ENCODE measurements around the gene CDC42EP5.

Gene CDC42EP5

GRCh38 chr19:54462047-54462654, 10.9 kb downstream of the CDC42EP5 start:
- Mint-ChIP-seq H3K27ac (peak overlapping the region; percentile 79), H3K36me3 (ENCODE audit: low read depth) (peaks cover 37% of the 10 kb centered on the region), H3K4me1 (ENCODE audit: low read depth) (peaks cover 11% of the 10 kb centered on the region), H3K9me3 (no peaks in the 10 kb centered on the region), H3K4me3 (peak overlapping the region; percentile 49), H3K27me3 (ENCODE audit: low read depth) (peaks cover 14% of the 10 kb centered on the region)
- DNase-seq (ENCODE audit: low spot score) = no peak

GRCh38 chr19:54461613-54462012, 11.5 kb downstream of the CDC42EP5 start:
- Mint-ChIP-seq H3K27me3 (ENCODE audit: low read depth) (peaks cover 12% of the 10 kb centered on the region), H3K27ac (peak overlapping the region; percentile 79), H3K4me3 (peak overlapping the region; percentile 49), H3K9me3 (no peaks in the 10 kb centered on the region), H3K4me1 (ENCODE audit: low read depth) (peaks cover 11% of the 10 kb centered on the region), H3K36me3 (ENCODE audit: low read depth) (peaks cover 37% of the 10 kb centered on the region)
- DNase-seq (ENCODE audit: low spot score) = no peak

- peaks cover 11% of the 10 kb centered on the region for H3K4me1 Mint-ChIP-seq (ENCODE audit: low read depth)
- H3K9me3 Mint-ChIP-seq = no peaks in the 10 kb centered on the region
- DNase-seq (ENCODE audit: low spot score) = no peak
- H3K4me3 Mint-ChIP-seq = peak overlapping the region; percentile 49
- peaks cover 39% of the 10 kb centered on the region for H3K36me3 Mint-ChIP-seq (ENCODE audit: low read depth)
- H3K27ac Mint-ChIP-seq = peak overlapping the region; percentile 79
- peaks cover 8% of the 10 kb centered on the region for H3K27me3 Mint-ChIP-seq (ENCODE audit: low read depth)
These were observed 11.9 kb downstream of the CDC42EP5 start for GRCh38 chr19:54461210-54461609.

DNA sequence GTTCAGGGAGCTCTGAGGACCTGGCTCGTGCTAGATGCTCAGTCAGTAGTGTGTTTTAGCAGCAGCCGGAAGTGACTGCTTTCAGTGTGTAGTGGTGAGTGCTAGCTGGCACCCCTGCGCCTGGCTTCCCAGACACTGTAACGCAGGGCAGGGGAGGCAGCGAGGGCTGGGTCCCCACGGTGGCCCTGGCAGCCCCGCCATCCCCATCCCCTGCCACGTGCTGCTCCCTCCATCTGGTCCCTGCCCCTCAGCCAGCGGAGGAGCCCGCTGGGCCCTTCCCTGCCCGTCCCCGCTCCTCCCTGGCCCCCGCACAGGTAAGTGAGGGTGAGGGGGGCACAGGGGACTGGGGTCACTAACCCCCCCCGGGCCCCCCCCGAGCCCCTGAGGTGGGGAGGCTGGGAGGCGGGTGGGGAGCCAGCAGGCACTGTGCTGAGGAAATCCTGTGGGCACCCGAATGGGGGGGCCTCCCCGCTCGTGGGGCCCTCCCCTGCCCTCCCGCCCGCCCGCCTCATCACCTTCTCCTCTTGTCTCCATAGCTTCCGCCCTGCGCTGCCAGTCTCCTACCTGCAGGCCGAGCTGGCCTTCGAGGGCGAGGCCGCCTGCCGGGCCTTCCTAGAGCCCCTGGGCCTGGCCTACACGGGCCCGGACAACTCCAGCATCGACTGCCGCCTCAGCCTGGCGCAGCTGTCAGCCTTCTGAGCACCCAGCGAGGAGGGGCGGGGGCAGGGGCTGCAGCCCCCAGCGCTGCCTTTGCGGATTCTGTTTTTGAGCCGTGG, 12.7 kb downstream of the CDC42EP5 start:
- peaks cover 11% of the 10 kb centered on the region for H3K4me1 Mint-ChIP-seq (ENCODE audit: low read depth)
- peaks cover 3% of the 10 kb centered on the region for H3K27me3 Mint-ChIP-seq (ENCODE audit: low read depth)
- no peak for DNase-seq (ENCODE audit: low spot score)
- peak overlapping the region; percentile 36 for H3K27ac Mint-ChIP-seq
- H3K4me3 Mint-ChIP-seq = no peak overlapping the region
- H3K9me3 Mint-ChIP-seq = no peaks in the 10 kb centered on the region
- peaks cover 45% of the 10 kb centered on the region for H3K36me3 Mint-ChIP-seq (ENCODE audit: low read depth)

DNA sequence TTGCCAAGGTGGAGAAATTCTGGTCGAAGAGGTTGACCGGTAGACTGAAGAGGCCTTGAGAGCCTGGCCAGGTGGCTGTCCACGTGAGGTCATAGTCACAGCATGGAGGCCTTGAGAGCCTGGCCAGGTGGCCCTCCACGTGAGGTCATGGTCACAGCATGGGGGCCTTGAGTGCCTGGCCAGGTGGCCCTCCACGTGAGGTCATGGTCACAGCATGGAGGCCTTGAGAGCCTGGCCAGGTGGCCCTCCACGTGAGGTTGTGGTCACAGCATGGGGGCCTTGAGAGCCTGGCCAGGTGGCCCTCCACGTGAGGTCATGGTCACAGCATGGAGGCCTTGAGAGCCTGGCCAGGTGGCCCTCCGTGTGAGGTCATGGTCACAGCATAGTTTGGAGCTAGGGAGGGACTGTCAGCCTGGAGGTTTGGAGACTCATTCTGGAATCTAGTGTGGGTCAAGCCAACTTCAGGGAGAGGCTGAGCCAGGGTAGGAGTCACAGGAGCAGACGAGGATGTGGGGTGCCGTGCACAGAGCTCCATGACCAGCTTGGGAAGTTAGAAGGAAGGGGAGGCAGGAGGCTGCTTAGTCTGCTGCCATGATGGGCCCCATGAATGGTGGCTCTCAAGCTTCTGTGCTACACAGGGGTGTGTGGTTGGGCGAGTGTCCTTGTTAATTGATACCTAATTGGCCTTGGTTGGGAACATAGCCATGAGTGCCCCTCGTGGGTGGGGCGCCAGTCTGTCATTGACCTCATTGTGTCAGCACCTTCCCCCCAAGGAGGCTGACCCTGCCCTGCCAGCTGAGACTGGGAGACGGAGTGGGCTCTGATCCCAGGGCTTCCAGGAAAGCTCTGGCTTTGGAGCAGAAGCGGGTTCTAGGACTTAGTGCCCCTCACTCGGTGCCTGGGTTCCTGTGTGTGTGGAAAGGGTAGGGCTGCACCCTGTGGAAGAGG, 13.5 kb downstream of the CDC42EP5 start:
- peaks cover 52% of the 10 kb centered on the region for H3K36me3 Mint-ChIP-seq (ENCODE audit: low read depth)

GRCh38 chr19:54458648-54459281, 14.3 kb downstream of the CDC42EP5 start:
- Mint-ChIP-seq H3K36me3 (ENCODE audit: low read depth) (peaks cover 53% of the 10 kb centered on the region), H3K4me1 (ENCODE audit: low read depth) (peaks cover 4% of the 10 kb centered on the region), H3K9me3 (no peaks in the 10 kb centered on the region), H3K27me3 (ENCODE audit: low read depth) (no peaks in the 10 kb centered on the region), H3K4me3 (no peak overlapping the region), H3K27ac (no peak overlapping the region)
- no peak for DNase-seq (ENCODE audit: low spot score)

More for the DNA sequence above, 13.5 kb downstream of the CDC42EP5 start:
- peaks cover 9% of the 10 kb centered on the region for H3K4me1 Mint-ChIP-seq (ENCODE audit: low read depth)
- no peaks in the 10 kb centered on the region for H3K27me3 Mint-ChIP-seq (ENCODE audit: low read depth)
- no peaks in the 10 kb centered on the region for H3K9me3 Mint-ChIP-seq
- no peak for DNase-seq (ENCODE audit: low spot score)
- no peak overlapping the region for H3K27ac Mint-ChIP-seq
- no peak overlapping the region for H3K4me3 Mint-ChIP-seq

DNA sequence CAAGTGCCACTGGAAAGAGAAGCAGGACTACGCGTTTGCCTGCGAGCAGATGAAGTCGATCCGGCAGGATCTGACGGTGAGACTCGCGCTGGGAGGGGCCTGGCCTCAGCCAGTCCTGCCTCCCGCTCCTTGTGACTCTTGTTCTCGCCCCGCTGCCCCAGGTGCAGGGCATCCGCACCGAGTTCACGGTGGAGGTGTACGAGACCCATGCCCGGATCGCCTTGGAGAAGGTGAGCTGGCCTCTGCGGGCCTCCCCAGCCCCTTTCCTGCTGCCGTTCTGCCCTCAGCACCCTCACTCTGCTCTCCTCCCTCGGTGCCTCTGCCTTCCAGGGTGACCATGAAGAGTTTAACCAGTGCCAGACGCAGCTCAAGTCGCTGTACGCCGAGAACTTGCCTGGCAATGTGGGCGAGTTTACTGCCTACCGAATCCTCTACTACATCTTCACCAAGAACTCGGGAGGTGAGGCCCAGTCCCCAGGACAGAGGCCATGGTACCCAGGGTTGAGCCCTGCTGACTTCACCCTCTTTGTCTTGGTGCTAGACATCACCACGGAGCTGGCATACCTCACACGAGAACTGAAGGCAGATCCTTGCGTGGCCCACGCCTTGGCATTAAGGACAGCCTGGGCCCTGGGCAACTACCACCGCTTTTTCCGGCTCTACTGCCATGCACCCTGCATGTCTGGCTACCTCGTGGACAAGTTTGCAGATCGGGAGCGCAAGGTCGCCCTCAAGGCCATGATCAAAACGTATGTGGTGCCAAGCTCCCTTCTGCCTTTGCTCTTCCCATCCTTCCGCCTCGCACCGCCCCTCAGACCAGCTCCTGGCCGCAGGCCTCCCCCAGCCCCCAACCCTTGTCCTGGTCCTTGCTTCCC, 15.1 kb downstream of the CDC42EP5 start:
- H3K27ac Mint-ChIP-seq = no peak overlapping the region
- no peak overlapping the region for H3K4me3 Mint-ChIP-seq
- no peaks in the 10 kb centered on the region for H3K27me3 Mint-ChIP-seq (ENCODE audit: low read depth)
- no peak for DNase-seq (ENCODE audit: low spot score)
- peaks cover 3% of the 10 kb centered on the region for H3K4me1 Mint-ChIP-seq (ENCODE audit: low read depth)
- no peaks in the 10 kb centered on the region for H3K9me3 Mint-ChIP-seq
- H3K36me3 Mint-ChIP-seq (ENCODE audit: low read depth) = peaks cover 59% of the 10 kb centered on the region

GRCh38 chr19:54456423-54457373, 16.4 kb downstream of the CDC42EP5 start:
- no peaks in the 10 kb centered on the region for H3K9me3 Mint-ChIP-seq
- no peak overlapping the region for H3K27ac Mint-ChIP-seq
- no peaks in the 10 kb centered on the region for H3K27me3 Mint-ChIP-seq (ENCODE audit: low read depth)
- H3K4me3 Mint-ChIP-seq = no peak overlapping the region
- peaks cover under 1% of the 10 kb centered on the region for H3K4me1 Mint-ChIP-seq (ENCODE audit: low read depth)
- peaks cover 66% of the 10 kb centered on the region for H3K36me3 Mint-ChIP-seq (ENCODE audit: low read depth)
- no peak for DNase-seq (ENCODE audit: low spot score)

GRCh38 chr19:54455786-54456422, 17.2 kb downstream of the CDC42EP5 start:
- peaks cover 71% of the 10 kb centered on the region for H3K36me3 Mint-ChIP-seq (ENCODE audit: low read depth)
- DNase-seq (ENCODE audit: low spot score) = no peak
- peaks cover 4% of the 10 kb centered on the region for H3K4me1 Mint-ChIP-seq (ENCODE audit: low read depth)
- H3K4me3 Mint-ChIP-seq = no peak overlapping the region
- H3K27ac Mint-ChIP-seq = no peak overlapping the region
- H3K27me3 Mint-ChIP-seq (ENCODE audit: low read depth) = no peaks in the 10 kb centered on the region
- H3K9me3 Mint-ChIP-seq = no peaks in the 10 kb centered on the region

GRCh38 chr19:54454781-54455675, 18.1 kb downstream of the CDC42EP5 start:
- no peak overlapping the region for H3K4me3 Mint-ChIP-seq
- H3K4me1 Mint-ChIP-seq (ENCODE audit: low read depth) = peaks cover 10% of the 10 kb centered on the region
- H3K27ac Mint-ChIP-seq = no peak overlapping the region
- peaks cover 76% of the 10 kb centered on the region for H3K36me3 Mint-ChIP-seq (ENCODE audit: low read depth)
- no peaks in the 10 kb centered on the region for H3K27me3 Mint-ChIP-seq (ENCODE audit: low read depth)
- H3K9me3 Mint-ChIP-seq = no peaks in the 10 kb centered on the region
- DNase-seq (ENCODE audit: low spot score) = no peak
